GM13976 (cell line): ENCODE results near the gene GTPBP1.

Experiments
- DNase-seq: peaks from one replicate; pipeline ENCODE4 v3.0.0; 2012; ENCODE audit warnings: low spot score
- in situ Hi-C: fragments of 300-500 bp; cut with MboI; formaldehyde crosslinking; loops from one replicate; pipeline ENCODE4 v1.12.0; 2022; ENCODE audit warnings: low sequenced_read_pairs, mixed read lengths, inconsistent platforms; ENCODE audit not compliant: unreplicated experiment
- TF ChIP-seq, protein P1 (sequence below): IDR thresholded peaks from 2 replicates; pipeline ENCODE4 v1.5.1; 2012; ENCODE audit warnings: borderline replicate concordance, mild to moderate bottlenecking; ENCODE audit not compliant: insufficient read depth; ENCODE audit errors: extremely low read depth, missing control alignments, control extremely low read depth

The GTPBP1 gene

DNA sequence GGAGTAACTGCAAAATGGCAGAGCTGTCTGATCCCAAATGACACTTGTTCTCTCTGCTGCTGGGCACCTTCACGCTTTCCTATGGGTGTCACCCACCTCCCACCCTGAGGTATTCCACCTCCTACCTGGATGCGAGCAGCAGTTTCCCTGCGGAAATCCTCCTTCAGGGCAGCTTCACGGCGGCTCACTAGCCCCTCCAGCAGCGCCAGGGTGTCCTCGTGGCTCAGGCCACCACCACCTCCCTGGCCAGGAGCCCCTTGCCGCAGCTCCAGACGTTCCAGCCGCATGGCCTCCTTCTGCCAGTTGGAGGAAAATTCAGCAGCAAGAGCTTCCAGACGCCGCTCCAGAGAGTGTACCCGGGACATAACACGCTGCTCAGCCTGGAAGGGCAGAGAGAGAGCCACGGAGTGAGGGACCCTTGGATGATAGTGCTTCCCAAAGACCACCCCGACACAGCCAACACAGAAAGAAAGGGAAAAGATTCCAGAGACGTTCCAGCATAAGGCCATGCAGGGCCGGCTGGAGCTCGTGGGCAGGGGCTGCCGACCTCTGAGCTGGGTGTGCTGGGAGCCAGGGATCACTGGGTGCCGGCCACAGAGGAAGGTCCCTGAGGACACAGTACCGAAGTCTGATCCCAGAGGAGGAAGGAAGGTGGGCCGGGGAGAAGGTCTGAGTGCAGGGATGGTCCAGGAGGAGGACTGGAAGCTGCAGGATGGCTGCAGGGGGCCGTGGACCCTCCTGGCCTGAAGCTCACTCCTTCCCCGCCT is 36.6 kb downstream of the GTPBP1 start:
- TF ChIP-seq, protein P1, sequence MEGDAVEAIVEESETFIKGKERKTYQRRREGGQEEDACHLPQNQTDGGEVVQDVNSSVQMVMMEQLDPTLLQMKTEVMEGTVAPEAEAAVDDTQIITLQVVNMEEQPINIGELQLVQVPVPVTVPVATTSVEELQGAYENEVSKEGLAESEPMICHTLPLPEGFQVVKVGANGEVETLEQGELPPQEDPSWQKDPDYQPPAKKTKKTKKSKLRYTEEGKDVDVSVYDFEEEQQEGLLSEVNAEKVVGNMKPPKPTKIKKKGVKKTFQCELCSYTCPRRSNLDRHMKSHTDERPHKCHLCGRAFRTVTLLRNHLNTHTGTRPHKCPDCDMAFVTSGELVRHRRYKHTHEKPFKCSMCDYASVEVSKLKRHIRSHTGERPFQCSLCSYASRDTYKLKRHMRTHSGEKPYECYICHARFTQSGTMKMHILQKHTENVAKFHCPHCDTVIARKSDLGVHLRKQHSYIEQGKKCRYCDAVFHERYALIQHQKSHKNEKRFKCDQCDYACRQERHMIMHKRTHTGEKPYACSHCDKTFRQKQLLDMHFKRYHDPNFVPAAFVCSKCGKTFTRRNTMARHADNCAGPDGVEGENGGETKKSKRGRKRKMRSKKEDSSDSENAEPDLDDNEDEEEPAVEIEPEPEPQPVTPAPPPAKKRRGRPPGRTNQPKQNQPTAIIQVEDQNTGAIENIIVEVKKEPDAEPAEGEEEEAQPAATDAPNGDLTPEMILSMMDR = no peak
- in situ Hi-C loops = no loop called here
- no peak for DNase-seq

DNA sequence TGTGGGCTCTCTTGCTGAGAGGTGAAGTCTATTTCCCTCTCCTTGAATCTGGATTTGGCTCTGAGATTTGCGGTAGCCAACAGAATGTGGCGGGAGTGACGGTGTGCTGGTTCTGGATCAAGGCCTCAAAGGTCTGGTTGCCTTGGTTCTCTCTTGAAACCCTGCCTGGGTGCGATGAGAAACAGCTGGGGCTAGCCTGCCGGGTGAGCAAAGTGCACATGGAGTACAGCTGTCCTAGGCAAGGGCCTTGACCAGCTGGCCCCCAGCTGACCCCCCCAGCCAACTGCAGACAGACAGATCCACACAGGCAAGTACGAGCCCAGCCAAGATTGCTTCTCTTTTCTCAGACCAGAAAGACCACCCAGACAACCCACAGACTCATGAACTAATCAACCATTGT is 39.2 kb downstream of the GTPBP1 start:
- in situ Hi-C loops = no loop called here
- no peak for DNase-seq
- TF ChIP-seq, protein P1 = no peak

DNA sequence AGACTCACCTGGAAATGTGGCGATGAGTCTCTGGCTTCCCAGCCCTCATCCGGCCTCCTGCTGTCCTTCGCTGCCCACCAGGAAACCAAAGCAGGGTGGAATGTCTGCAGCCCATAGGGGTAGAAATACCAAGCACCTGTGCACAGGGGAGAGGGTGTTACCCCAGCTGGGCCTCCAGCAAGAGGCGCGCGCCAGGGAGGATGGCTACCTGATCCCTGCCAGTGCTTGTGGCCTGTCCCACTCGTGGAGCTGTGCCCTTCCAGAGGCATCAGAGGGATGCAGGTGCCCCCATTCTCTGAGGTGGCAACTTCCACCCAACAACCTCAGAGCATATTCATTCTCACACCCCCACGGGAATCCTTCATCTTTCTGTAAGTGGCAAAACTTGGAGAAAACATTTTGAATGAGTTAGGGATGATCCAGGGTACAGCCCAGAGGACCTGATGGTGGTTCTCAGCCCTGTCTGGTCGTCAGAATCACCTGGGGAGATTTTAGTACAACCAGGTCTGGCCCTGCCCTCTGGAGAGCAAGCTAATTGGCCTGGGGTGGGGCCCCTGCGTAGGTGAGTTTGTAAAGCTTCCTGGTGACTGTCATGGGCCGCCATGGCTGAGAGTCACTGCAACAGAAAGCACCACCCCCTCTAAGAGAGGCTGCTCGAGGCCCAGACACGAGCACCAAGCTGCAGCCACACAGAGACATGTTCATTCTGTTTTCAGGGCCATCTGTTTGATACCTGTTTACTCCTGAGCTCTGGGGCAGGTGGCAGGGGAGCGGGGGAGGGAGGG is 40.1 kb downstream of the GTPBP1 start:
- in situ Hi-C loops = no loop called here
- TF ChIP-seq, protein P1 = no peak
- no peak for DNase-seq

DNA sequence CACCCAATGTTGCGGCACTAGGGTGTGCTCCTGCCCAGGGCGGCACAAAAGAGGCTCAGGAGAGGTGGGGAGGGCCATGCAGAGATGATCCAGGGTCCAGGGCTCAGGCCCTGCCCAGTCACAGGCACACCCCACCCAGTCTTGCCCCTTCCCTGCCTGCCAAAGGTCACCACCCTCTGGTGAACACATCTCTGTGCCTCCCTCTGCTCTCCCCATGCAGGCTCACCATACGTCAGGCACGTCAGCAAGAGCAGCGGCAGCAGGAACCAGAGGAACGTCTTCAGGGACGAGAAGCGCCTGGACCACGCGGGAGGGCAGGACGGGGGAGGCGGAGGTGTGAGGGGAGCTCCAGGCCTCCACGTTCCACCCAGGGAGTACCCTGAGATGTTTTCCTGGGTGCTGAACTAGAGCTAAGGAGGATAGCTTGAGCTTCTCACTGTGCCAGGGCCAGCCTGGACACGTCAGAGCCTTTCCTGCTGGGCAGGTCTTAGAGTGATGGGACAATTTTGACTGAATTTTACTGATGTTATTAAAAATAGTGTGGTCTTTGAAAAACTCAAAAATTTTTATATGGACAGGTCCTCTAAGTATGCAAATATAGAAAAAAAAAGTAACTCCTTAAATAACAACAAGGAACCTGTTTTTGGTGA is 42.9 kb downstream of the GTPBP1 start:
- TF ChIP-seq, protein P1 = no peak
- no peak for DNase-seq
- in situ Hi-C loops = no loop called here

DNA sequence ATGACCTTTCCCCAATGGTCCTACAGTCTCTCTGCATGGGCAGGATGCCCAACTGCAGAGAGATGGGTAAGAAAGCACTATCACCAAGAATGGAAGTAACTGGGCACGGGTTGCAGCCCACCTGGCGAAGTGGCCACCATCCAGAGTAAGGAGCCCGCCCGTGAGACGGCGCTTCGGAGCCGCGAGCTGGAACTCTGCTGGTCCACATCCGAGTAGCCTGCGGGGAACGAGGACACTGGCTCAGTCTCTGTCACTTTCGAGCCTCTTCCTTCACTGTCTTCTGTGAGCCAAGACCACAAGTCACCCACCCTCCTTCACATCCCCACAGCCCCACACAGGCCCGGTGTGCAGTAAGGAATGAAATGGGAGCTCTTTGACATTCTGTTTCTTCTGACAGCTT is 44.4 kb downstream of the GTPBP1 start:
- in situ Hi-C loops = no loop called here
- DNase-seq = no peak
- TF ChIP-seq, protein P1 = no peak

DNA sequence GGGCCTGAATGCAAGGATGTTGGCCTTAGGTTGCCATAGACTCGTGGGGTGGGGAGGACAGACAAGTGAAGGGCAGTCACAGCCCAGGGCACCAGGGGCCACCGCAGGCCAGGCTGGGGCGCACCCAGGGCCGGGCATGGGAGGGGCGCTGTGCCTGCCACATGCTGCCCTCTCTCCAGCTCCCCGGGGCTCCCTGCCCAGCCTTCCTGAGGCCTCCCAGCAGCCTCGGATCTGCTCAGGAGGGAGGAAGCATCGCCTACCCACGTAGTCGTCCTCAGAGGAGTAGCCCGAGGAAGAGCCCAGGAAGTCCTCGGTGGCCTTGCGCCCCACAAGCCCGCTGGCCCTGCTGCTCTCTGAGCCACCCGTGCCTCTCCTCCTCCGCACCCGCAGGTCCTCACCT is 44.9 kb downstream of the GTPBP1 start:
- no peak for DNase-seq
- TF ChIP-seq, protein P1 = no peak
- in situ Hi-C loops = no loop called here
